8988T (cell line): Measurements from ENCODE around the gene POLR1A.

Source experiments
- DNase-seq: peaks from one replicate; pipeline ENCODE4 v3.0.0; 2011

POLR1A gene

DNA sequence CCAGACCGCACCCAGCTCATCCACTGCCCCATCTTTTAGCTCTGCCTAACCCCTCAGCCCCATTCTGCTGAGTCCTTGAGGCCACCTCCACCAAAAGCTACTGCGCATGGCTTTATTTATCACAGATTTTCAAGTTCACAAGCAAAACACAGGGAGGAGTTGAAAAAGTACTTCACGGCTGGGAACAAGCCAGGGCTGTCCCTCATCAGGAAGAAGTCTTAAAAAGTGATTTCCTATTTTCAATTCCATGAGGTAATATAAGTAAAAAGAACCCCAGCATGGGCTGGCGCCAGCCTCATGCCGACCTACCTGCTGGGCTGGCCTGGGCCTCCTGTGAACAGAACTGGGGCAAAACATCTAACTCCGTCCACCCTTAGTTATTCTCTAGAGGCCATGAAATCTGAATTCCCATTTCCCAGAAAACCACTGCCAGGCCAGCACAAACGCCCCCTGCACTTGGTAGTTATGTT, 69.0 kb downstream of the POLR1A start:
- DNase-seq, result no peak

DNA sequence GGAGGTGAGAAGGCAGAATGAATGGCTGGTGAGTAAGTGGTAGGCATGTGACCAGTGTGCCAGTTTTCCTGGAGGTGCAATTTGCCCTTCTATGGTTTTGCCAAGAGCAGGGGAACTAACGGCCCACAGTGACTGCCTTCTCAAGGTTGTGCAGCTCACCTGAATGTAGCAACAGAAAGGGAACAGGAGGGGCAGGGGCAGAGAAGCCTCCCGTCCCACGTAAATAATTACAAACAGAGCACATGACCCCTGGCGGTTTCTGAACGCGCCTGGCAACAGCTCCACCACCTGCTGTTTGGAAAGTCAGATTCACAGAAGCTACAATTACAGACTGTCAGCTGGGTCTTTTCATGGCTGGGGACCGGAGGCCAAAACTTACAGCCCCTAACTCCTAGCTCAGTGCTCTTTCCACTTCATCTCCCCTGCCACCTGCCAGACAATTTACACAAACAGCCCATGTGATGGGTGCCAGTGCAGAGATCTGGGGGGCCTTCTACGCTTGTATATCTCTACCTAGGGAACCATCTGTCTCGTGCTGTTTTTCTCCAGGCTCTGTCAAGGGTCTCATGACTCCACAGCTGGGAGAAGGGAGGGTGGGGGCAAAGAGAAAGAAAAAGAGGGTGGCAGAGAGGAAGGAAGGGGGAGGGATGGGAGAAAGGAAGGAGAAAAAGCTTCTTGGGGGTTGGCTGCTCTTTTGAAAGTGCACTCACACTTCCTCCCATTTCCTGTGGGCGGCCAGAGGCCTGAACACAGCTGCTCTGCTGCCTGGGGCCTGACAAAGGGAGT, 69.6 kb downstream of the POLR1A start:
- DNase-seq, result no peak

DNA sequence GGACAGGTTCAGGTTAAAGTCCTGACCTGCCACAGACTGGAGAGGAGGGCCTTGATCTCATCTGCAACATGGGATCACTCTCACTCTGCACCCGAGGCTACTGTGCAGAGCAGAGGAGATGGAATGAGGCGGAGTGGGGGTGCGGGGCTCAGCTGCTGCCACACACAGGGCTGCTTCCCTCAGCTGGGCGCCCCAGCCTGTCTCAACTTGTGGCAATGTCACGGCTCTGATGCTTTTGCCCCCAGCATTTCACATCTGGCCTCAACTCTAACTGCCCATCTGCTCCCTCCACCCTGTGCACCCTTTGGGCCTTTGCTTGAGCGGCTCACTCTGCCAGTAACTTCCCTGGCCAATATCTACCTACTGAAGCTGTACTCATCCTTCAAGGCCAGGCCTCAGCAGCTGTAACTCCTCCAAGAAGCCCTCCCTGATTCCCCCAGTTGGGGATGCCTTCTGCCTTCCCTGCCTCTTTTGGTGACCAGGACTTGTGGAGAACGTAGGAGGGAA, 70.3 kb downstream of the POLR1A start:
- no peak for DNase-seq

DNA sequence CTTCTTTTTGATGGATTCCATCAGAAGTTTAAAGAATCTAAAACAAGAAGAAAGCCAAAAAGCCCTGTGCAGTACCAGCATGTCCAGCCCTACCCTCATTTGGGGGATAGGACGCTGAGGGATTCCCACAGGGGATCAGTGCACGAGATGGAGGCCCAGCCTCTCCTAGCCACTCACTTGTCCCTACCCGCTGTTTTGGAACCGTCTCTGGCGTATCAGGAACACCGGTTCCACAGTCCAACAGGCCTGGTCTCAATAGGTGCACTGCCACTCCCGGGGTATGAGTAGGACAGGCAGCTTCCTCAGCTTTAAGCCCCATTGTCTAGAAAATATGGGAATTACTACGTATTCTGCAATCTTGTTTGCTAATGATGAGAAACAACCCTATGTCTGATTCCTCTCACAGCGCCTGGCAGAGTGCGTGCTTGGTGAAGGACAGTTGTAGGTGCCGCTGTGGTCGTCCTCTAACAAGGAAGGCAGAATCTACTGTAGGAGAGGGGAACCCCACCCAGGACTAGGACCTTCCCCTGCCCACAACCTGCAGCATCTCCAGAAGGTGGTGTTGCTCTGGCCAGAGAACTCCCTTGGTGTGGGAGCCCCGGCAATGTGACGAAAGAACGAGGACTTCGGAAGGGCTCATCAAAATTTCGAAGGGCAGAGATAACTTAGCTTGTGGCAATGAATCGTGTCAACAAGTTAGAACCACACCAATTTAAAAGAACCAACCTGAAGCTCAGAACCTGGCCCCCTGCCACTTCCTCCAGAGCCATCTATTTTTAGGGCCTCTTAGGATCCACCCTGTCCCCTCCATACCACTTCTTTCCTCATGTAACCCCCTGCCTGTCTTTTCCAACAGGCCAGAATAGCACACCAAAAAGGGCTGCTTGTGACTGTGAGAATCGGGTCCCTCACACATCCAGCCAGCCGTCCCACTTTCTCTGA, 71.7 kb downstream of the POLR1A start:
- DNase-seq, result no peak

DNA sequence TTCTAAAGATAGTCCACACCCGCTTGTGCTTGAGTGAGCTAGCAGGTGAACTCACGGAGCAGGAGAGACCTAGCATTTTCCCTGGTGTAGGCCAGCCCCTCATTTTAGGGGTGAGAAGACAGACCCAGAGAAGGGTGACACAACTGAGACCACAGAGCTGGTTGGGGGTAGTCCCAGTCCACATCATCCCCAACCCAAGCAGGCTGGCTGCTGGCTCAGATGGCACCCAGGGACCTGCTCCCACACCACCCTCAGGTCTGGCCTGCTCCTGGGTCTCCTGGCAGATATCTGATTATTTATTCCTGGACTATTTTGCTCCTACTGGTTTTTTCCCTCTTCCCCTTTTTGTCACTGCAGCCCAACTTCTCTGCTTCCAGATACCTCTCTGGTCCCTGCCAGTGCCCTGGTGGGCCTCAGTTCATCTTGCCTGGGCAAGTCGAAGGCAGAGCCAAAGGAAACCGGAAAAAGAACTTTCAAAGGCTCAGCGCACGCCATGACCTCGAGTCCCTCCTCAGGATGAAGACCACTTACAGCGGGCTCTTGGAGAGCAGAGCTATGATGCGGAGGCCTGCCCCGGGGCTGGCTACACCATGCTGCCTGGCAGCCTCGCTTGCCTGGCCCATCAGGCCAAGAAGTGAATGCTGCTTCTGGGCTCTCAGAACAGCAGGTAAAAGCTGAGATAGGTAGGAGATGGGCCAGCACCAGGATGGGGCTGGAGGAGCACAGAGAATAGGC, 72.7 kb downstream of the POLR1A start:
- DNase-seq, result no peak

DNA sequence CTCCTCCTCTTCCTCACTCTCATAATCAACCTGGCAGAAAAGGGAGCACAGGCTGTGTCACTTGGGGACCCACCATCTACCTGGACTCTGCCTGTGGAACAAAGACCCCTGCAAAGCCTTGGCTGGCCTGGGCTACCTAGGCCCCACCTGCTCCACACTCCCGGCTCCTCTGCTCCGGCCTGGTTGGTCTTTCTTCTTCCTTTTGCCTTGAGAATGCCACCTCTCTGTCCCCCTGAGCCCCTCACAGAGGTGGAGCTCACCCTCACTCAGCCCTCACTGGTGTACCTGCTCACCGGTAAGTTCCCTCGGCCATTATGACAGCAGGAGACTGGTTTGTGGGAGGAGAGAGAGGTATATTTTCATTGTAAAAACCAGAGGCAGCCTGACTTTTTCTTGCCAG, 74.1 kb downstream of the POLR1A start:
- no peak for DNase-seq

DNA sequence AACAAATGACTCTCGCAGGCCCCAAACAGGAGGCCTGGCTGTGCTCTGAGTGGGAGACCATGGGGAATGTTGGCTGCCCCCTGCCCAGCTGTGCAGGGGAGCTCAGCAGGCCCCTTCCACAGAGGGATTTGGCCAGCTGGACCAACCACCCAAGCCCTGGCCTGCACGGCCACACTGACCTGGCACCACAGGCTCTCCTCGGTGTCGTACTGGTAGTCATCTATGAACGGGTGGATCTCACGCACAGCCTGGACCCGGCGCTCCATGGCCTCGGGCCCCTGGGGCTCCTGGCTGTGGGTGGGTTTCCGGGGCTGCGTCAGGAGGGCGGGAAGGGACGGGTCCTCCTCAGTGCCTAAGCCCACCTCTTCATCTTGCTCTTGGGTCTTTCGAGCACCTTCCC, 74.5 kb downstream of the POLR1A start:
- no peak for DNase-seq

DNA sequence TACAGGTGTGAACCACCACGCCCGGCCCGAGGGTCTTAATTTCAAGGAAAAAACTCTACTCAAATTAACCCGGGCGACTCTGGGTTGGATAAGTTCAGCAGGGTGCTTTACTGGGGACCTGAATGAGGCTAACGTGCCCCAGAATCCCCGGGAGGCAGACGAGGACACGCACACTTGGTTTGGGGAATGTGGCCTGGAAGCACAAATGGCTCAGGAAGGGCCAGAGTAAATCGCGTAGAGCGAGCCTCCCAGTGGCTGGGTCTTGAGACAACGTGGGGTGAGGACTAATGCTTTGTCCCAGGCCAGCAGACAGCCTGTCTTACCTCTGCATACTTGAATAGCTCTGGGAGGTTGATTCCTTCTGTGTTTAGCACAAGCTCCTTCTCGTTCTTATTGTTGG, 75.8 kb downstream of the POLR1A start:
- no peak for DNase-seq

DNA sequence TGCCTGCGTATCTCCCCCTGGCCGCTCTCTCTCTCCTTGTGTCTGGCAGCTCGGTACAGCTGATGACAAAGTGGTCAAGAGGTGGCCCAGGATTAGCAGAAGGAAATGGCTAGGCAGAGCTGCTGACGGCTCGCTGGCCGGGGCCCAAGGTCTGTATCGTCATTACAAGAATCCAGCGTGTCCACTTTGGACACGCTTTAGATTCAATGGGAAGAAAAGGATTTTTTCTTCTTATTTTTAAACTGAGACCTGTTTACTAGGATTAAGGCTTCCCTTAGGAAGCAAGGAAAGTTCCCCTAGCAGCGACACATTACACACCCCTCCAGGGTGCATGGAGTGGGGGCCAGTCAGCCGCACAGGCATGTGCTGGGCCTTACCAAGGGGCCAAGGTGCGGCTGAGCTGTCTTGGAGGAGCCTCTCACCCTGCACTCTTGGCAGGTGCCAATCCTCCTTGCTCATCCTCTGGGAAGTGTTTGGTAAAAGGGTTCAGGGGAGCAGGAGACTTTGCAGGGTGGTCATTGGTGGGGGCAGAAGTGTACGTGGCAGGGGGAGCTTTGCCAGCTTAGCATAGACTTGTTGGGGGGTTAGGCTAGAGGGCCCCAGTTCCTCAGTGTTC, 76.8 kb downstream of the POLR1A start:
- no peak for DNase-seq

DNA sequence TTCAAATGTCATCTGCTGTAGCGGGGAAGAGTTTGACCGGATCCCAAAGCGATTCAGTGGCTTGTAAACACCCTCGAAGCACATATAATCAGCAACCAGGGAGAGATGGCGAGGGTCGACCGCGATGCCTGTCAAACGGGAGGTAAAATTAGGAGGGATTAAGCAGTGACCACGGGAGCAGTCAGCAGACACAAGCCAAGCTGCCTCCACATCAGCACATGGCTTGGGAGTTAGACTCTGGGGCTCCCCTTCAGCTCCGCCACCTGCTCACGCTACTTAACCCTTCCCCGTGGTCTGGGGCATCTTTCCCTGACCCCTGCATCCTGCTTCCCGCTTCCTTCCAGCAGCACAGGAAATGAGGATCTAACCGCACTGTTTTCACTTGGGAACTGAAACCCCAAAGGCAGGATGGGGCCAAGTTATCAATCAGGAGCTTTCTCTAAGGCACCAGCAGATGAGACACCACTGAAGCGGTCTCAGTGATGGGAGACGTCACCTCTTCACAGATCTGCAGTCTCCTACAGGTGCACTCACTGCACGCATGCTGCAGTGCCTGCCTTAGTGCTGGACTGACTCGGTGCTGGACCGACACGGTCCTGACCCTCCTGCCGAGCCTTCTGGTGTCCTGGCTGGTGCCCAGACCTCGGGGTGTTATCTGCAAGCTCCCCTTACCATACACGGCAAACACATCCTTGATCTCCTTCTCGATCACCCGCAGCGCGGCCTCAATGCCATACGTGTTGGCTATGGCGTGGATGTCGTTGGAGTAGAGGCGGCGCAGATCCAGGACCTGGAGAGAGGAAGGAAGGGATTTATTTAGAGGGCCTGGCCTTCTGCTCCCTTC, 77.5 kb downstream of the POLR1A start:
- no peak for DNase-seq

DNA sequence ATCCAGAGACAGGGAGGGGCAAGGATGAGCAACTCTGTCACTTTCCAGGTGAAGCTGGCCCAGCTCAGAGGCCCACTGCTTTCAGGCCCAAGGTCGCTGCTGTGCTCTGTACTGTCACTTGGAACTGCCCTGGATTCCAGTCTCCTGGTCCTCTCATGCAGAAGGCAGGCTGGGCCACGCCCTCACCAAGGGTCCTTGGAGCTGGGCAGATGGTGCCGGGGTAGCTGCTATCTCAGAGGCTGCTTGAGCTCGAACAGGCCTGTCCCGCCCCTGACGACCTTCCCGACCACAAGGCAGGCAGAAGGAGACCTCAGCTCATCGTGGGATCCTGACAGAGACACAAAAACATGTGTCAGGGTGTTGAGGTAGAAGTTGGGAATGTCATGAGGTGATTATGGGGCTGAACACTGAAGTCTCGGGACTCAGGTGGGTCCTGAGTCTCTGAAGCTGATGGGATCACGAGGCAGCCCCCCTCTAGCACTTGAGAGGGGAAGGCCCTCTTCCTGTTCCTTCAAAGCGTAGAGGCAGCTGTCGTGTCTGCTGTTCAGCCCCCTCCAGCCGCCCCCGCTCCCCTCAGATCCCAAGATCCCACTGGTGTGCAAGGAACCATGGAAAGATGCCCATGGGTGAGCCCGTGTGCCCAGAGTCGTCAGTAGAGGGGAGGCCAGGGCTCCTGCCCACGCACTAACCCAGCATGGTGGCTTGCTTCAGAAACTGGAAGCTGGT, 78.3 kb downstream of the POLR1A start:
- no peak for DNase-seq

DNA sequence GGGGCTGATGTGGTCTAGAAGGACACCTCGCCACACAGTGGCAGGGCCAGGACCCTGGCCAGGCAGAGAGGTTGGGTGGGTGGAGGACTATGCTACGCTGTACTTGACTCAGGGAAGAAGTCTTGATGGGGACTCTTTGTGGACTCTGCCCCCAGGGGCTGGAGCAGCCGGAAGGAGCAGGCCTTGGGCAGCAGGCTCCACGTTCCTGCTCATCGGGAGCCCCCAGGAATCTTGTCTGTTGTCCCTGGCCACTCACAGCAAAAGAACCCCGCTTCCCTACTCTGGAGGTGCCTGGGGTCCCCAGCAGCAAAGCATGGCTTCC, 79.0 kb downstream of the POLR1A start:
- no peak for DNase-seq

DNA sequence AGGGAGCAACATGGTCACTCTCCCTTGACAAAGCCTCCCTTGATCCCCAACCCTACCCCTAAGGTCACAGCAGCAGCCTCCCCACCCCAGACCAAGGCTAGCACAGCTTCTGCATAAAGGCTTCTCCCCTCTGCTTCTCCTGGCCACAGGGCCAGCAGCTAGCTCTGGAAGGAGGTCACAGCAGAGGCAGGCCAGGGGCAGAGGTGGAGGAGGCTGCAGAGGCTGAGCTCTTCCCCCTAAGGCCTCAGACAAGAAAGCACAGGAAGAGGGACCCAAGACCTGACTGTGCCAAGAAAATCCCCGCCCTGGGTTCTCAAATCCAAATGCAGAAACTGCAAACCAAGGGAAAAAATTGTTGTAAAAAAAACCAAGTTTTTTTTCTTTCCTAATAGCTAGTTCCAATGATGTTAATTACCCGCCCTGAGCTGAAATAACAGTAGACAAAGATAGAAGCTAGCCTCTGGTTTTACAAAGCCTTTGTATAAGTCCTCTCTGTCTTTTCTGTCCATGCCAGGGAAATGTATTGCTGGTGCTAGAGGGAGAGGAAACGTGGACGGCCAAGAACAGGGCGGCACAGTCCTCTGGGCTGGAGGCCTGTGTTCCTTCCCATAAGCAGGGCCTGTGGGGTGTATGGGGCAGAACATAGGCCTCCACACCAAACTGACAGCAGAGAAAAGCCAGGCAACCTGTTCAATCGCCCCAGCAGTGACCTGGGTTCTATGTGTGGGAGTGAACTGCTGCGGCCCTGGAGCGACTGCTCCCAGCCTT, 79.5 kb downstream of the POLR1A start:
- DNase-seq, result no peak

DNA sequence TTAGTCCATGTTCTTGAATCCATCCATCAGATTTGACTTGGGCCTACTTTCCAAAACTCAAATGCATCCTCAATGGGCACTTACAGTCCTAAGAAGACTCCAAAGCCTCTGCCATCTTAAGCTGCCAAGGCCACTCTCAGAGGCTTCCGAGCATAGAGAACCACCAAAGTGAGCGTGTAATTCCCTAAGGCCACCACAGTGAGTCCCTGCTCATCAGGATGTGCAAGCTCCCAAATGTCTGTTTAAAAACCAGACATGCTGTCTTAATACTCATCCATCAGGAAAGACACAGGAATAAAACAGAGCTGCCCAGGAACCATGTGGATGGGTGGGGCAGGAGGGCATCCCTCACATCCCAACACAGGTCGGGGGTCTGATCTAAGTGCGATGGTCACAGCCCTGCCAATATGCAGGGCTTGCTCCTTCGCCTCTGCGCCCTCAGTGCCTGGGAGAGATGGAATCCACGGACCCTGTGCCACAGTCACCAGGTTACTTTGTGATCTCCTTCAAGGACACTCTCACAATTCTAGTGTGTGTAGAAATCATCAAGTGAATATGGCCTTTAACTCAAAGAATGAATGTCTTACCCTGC, 80.4 kb downstream of the POLR1A start:
- no peak for DNase-seq

DNA sequence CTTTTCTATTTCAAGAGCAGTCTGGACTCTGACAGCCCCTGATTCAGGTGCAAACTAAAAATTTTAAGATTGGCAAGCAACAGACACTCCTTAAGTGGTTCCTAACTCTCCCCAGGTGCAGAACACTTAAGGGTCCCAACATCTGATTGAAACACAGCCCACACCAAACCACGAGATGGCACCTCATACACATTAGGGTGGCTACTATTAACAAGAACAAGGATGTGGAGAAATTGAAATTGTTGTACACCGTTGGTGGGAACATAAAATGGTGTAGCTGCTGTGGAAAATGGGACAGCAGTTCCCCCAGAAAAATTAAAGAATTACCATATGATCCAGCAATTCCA, 82.3 kb downstream of the POLR1A start:
- no peak for DNase-seq

DNA sequence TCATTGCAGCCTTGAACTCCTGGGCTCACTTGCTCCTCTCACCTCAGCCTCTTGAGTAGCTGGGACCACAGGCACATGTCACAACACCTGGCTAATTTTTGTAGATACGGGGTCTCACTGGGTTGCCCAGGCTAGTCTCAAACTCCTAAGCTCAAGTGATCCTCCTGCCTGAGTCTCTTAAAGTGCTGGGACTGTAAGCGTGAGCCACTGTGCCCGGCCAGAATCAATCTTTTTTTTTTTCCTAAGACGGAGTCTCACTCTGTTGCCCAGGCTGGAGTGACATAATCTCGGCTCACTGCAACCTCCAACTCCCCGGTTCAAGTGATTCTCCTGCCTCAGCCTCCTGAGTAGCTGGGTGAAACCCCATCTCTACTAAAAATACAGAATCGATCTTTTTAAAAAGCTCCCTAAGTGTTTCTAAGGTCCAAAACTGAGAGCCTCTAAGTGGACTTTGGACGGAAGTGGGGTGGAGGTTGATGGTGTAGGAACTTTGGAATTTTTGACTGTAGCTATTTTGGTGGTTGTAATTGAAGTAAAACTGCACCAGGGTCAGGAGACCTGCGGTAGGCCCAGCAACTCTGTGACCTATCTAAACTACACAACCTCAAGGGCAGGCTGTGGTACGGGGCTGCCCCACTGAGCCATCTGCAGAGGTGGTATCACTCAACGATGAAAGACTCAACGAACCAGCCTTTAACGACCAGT, 82.9 kb downstream of the POLR1A start:
- no peak for DNase-seq

DNA sequence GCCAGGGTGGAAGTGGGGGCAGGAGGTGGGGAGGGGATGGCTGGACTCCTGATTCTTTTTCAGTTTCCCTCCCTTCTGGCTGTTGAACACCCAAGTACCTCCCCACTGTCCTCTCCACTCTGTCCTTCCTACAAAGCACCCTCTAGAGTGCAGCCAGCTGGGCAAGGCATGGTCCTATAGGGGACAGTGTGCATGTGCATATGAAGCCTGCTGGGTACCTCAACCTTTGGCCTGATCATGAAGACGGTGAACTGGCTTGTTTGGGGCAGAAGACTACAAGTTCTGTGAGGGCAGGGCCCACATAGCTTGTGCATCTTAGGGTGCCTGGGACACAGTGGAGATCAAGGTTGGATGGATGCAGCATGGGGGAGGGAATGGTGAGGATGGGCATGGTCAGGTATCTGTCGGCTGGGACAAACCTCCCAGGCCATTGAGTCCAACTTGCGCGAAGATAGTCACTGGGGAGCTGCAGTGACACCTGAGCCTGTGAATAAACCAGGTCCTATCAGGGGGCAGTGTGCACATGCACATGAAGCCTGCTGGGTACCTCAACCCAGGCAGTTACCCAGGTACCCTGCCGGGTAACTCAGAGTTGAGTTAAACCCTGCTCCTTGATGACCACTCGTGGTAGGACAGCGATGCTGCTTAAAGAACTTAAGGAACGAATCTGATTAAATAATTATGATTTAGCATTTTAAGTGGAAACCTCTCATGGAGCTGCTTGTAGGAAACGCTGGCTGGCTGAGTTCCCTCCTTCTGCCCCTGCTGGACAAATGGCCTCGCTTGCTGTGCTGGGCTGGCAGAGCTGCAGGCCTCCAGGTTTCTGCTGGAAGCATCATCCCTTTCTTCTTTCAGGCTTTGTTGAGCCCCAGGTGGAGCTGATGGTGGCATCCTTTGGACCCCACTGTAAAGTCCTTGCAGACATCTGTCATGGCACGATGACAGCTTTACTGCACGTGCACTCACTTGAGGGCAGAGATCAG, 84.0 kb downstream of the POLR1A start:
- no peak for DNase-seq

DNA sequence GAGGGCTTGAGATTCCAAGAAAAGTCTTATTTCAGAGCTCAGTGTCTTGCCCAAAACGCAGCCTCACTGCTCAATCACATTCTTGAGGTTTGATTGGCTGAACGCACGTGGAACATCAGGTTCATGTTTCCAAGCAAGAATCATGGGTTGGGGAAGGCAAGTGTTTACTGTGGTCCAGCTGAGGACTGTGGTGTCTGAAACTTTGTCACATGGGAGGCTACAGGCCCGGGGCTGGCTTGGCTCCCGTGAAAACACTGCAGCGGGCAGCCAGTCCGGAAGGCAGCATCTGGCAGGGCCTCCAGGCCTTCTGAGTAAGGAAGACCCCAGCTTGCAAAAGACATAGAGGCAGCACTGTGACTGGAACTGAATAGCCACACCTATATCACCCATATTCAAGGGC, 84.7 kb downstream of the POLR1A start:
- DNase-seq, result no peak
